HepG2 (cell line): ENCODE data around the gene BRD2. TPM values are rescaled to one million over a fixed set of nuclear protein-coding genes. Genes with fewer than 3 reads are reported as not detected.

Experiments used
- ATAC-seq: fragments of 200-7000 bp; cut with Tn5 transposase; 3 replicates; pipeline ENCODE4 v1.9.1; 2020; ENCODE audit warnings: mild to moderate bottlenecking, moderate library complexity
- BruUV-seq: library from RNA; stranded (reverse); fragments of 400-500 nt; replicated peaks from 2 replicates; lab custom pipeline; 2021; lab: Mats Ljungman, UMichigan
- CTCF ChIA-PET: fragments of 300-600 bp; formaldehyde crosslinking; extraction: SDS; loops from one replicate; lab custom pipeline; 2021; ENCODE audit warnings: low total read pairs, inconsistent platforms, low intra/inter-chr PET ratio; lab: Yijun Ruan, JAX
- POLR2A ChIA-PET: fragments of 350-600 bp; sonication (Branson Sonifier 250); formaldehyde crosslinking; loops from one replicate; lab custom pipeline; 2020; ENCODE audit warnings: antibody characterized with exemption, inconsistent platforms; lab: Yijun Ruan, JAX
- DNase-seq: peaks from one replicate; pipeline ENCODE4 v3.0.0-alpha.2; 2015; ENCODE audit warnings: low spot score
- FAIRE-seq: peaks from 3 replicates; lab custom pipeline; 2011; peaks lifted over from hg19 to GRCh38; lab: Jason Lieb, UNC
- H2AFZ ChIP-seq: one replicate; pipeline ENCODE4 v1.6.1; 2011; ENCODE audit warnings: low read length, inconsistent platforms
- H3K27ac ChIP-seq: fragments of 300-600 bp; 3 replicates; pipeline ENCODE4 v1.8.0; 2011; ENCODE audit warnings: mixed run types, mild to moderate bottlenecking, mixed read lengths, low read length, inconsistent platforms; ENCODE audit not compliant: insufficient read depth; ENCODE audit errors: extremely low read length
- H3K27me3 ChIP-seq, 2 experiments: fragments of 200-600 bp in 1 of 2; 2 replicates in 1 of 2; 3 replicates in 1 of 2; pipeline versions ENCODE4 v1.6.0 to v1.8.0; 2011; ENCODE audit warnings: low read length in 2 of 2, mild to moderate bottlenecking in 2 of 2, moderate library complexity in 2 of 2, inconsistent platforms in 1 of 2; ENCODE audit not compliant: insufficient read depth in 2 of 2, control insufficient read depth in 1 of 2
- H3K36me3 ChIP-seq, 2 experiments: fragments of 200-600 bp in 1 of 2; replicated peaks in 1 of 2; 2 replicates in 1 of 2; 3 replicates in 1 of 2; pipeline versions ENCODE4 v1.5.1 to v1.8.0; 2011; ENCODE audit warnings: low read length in 2 of 2, inconsistent platforms in 1 of 2; ENCODE audit not compliant: insufficient read depth in 2 of 2, control insufficient read depth in 1 of 2
- H3K4me1 ChIP-seq: 2 replicates; pipeline ENCODE4 v1.5.1; 2012; ENCODE audit warnings: low read length, inconsistent platforms; ENCODE audit not compliant: insufficient read depth
- H3K4me2 ChIP-seq: 2 replicates; pipeline ENCODE4 v1.6.0; 2011; ENCODE audit warnings: low read depth, low read length, inconsistent platforms
- H3K4me3 ChIP-seq, 3 experiments: fragments of 200-600 bp in 1 of 3; sonication (generic), shearing (Covaris generic) in 1 of 3; replicated peaks in 1 of 3; 2 replicates each; pipeline ENCODE4 v1.5.1; 2011 to 2016; ENCODE audit warnings: low read length in 3 of 3, inconsistent platforms in 2 of 3, low read depth in 2 of 3, mild to moderate bottlenecking in 2 of 3, control low read depth in 1 of 3, mixed read lengths in 1 of 3; ENCODE audit not compliant: insufficient read depth in 1 of 3
- H3K79me2 ChIP-seq: one replicate; pipeline ENCODE4 v1.6.1; 2011; ENCODE audit warnings: low read length, inconsistent platforms; ENCODE audit not compliant: insufficient read depth
- H3K9ac ChIP-seq: 2 replicates; pipeline ENCODE4 v1.6.0; 2011; ENCODE audit warnings: mild to moderate bottlenecking, low read depth, low read length, inconsistent platforms; ENCODE audit not compliant: insufficient read depth
- H3K9me3 ChIP-seq: 2 replicates; pipeline ENCODE4 v1.5.1; 2012; ENCODE audit warnings: mild to moderate bottlenecking, low read length
- H4K20me1 ChIP-seq: 2 replicates; pipeline ENCODE4 v1.6.0; 2011; ENCODE audit warnings: inconsistent platforms, mild to moderate bottlenecking, low read length, moderate library complexity; ENCODE audit not compliant: insufficient read depth
- AHR ChIP-seq: IDR thresholded peaks from 2 replicates; pipeline ENCODE4 v1.6.1; 2018; ENCODE audit warnings: missing genetic modification reagents, missing compliant biosample characterization
- BORCS8-MEF2B ChIP-seq: sonication (generic); formaldehyde crosslinking; IDR thresholded peaks from 2 replicates; pipeline ENCODE4 v1.8.0; 2022; ENCODE audit warnings: mild to moderate bottlenecking, missing genetic modification reagents
- CAMTA2 ChIP-seq: sonication (generic); formaldehyde crosslinking; IDR thresholded peaks from 2 replicates; pipeline ENCODE4 v1.4.0; 2020; ENCODE audit warnings: mild to moderate bottlenecking, missing genetic modification reagents, borderline replicate concordance
- CREB3 ChIP-seq: sonication (generic); formaldehyde crosslinking; IDR thresholded peaks from 2 replicates; pipeline ENCODE4 v1.5.0; 2020; ENCODE audit warnings: missing genetic modification reagents
- ELF1 ChIP-seq: sonication (generic); formaldehyde crosslinking; IDR thresholded peaks from 2 replicates; pipeline ENCODE4 v1.4.0; 2020; ENCODE audit warnings: missing genetic modification reagents
- ESRRA ChIP-seq: sonication (generic); formaldehyde crosslinking; IDR thresholded peaks from 2 replicates; pipeline ENCODE4 v1.5.1; 2020; ENCODE audit warnings: mild to moderate bottlenecking, low read depth, missing genetic modification reagents
- HMGXB4 ChIP-seq, 2 experiments: sonication (generic) in 1 of 2; formaldehyde crosslinking in 1 of 2; IDR thresholded peaks; 2 replicates each; pipeline versions ENCODE4 v1.4.0 to v1.6.1; 2018 to 2020; ENCODE audit warnings: missing genetic modification reagents in 2 of 2, borderline replicate concordance in 1 of 2, low read depth in 1 of 2, mild to moderate bottlenecking in 1 of 2, missing biosample characterization in 1 of 2
- KDM5A ChIP-seq: fragments of 200-600 bp; sonication (generic); IDR thresholded peaks from 2 replicates; pipeline ENCODE4 v1.7.0; 2018; ENCODE audit warnings: antibody characterized with exemption, mild to moderate bottlenecking, low read length, borderline replicate concordance
- MNT ChIP-seq: fragments of 450-650 bp; IDR thresholded peaks from 2 replicates; pipeline ENCODE4 v1.6.1; 2016
- PHB2 ChIP-seq: fragments of 450-650 bp; IDR thresholded peaks from 2 replicates; pipeline ENCODE4 v1.6.1; 2018; ENCODE audit not compliant: partially characterized antibody
- SAP130 ChIP-seq: IDR thresholded peaks from 2 replicates; pipeline ENCODE4 v1.6.1; 2016; ENCODE audit warnings: low read depth
- SOX5 ChIP-seq: IDR thresholded peaks from 2 replicates; pipeline ENCODE4 v1.6.1; 2016; ENCODE audit warnings: borderline replicate concordance
- ZNF343 ChIP-seq: sonication (generic); formaldehyde crosslinking; IDR thresholded peaks from 2 replicates; pipeline ENCODE4 v1.4.0; 2020; ENCODE audit warnings: mild to moderate bottlenecking, missing genetic modification reagents
- ZNF44 ChIP-seq: sonication (generic); formaldehyde crosslinking; IDR thresholded peaks from 2 replicates; pipeline ENCODE4 v1.5.1; 2020; ENCODE audit warnings: mild to moderate bottlenecking, missing genetic modification reagents
- ZSCAN22 ChIP-seq: sonication (generic); formaldehyde crosslinking; IDR thresholded peaks from 2 replicates; pipeline ENCODE4 v1.4.0; 2020; ENCODE audit warnings: mild to moderate bottlenecking, missing genetic modification reagents
- WGBS: methylation state at CpG from one replicate; pipeline ENCODE4 v1.1.6; 2017; ENCODE audit warnings: low lambda C conversion rate; 5-methylcytosine and 5-hydroxymethylcytosine counted together
- in situ Hi-C: cut with HindIII; loops from 2 replicates; pipeline ENCODE4 v1.10.0; 2017; ENCODE audit warnings: low pct_unique_long_range_greater_than_20kb; ENCODE audit not compliant: extremely low pct_ligation_motif_present
- intact Hi-C: fragments of 100-400 bp; cut with micrococcal nuclease; formaldehyde crosslinking; loops from one replicate; pipeline ENCODE4 v1.10.0; 2022; ENCODE audit not compliant: unreplicated experiment
- polyA plus RNA-seq, 8 experiments: library from polyadenylated mRNA; depleted of rRNA in 3 of 8; stranded (reverse) in 7 of 8; unstranded in 1 of 8; fragments of >200 nt; fragmentation: Illumina TruSeq in 4 of 8; extraction: Trizol in 4 of 8; gene quantifications; 2 replicates each; pipeline versions ENCODE4 v1.2.1 to v1.2.3, GENCODE V29; 2011 to 2016; ENCODE audit warnings: low read depth in 4 of 8, missing spikeins in 1 of 8, mixed read lengths in 1 of 8; ENCODE audit not compliant: insufficient read depth in 1 of 8
- total RNA-seq, 5 experiments: library from RNA; depleted of rRNA; stranded (reverse); fragments of >200 nt; fragmentation: Illumina TruSeq; extraction: Trizol; gene quantifications; 2 replicates each; pipeline ENCODE4 v1.2.3, GENCODE V29; 2016; ENCODE audit warnings: low read depth in 1 of 5

BRD2 gene
- total and polyA plus RNA-seq, 2 of the 13 experiments (the other 11 are each of a cell fraction or from before 2014, with no cell fraction given) = 143 to 202 TPM

GRCh38 chr6:32960563-32960962, 7.8 kb upstream of the BRD2 start:
- Histone ChIP-seq H4K20me1 (no peaks in the 10 kb centered on the region), H2AFZ (no peak overlapping the region), H3K9ac (no peak overlapping the region), H3K27me3 (no peaks in the 10 kb centered on the region; a peak in 1 of 5 replicates), H3K4me1 (peaks cover 5% of the 10 kb centered on the region), H3K79me2 (no peaks in the 10 kb centered on the region), H3K36me3 (no peaks in the 10 kb centered on the region), H3K9me3 (no peaks in the 10 kb centered on the region), H3K4me2 (no peak overlapping the region), H3K27ac (no peak overlapping the region), H3K4me3 (no peak overlapping the region)
- ChIA-PET CTCF (no interaction called here), POLR2A (interaction anchor here (1.6 kb wide), 1 partner anchor 11 kb away, joined by 6 read pairs; no protein-coding TSS in a partner anchor)
- DNase-seq (no peak), ATAC-seq (no peak), FAIRE-seq (no peak)
- in situ Hi-C loops = loop anchor here (25.0 kb wide), 1 partner anchor 1048 kb away; the partner anchor contains the start of gene ZBTB12
- intact Hi-C loops = no loop called here
- BruUV-seq = no TSS peak
- no peak for TF ChIP-seq MNT
- no peak for TF ChIP-seq BORCS8-MEF2B (CRISPR knock-in tag)
- no peak for TF ChIP-seq CAMTA2
- TF ChIP-seq AHR (CRISPR knock-in tag) = no peak
- WGBS = 75% methylated on average over 5 of the region's 5 CpGs

- H2AFZ ChIP-seq = no peak overlapping the region
- in situ Hi-C loops (loop anchor here (25.0 kb wide), 1 partner anchor 1050 kb away; the partner anchor contains the start of gene ZBTB12), intact Hi-C loops (no loop called here)
- CTCF ChIA-PET = no interaction called here
- no peak for DNase-seq
- no peaks in the 10 kb centered on the region for H3K27me3 ChIP-seq
- WGBS = 74% methylated on average over 1 of the region's 1 CpG
- H3K4me2 ChIP-seq = no peak overlapping the region
- ATAC-seq = no peak
- H4K20me1 ChIP-seq = no peaks in the 10 kb centered on the region
- POLR2A ChIA-PET = interaction anchor here (2.6 kb wide), 1 partner anchor 10 kb away, joined by 8 read pairs; no protein-coding TSS in a partner anchor
- H3K36me3 ChIP-seq = no peaks in the 10 kb centered on the region
- FAIRE-seq = no peak
- H3K9ac ChIP-seq = no peak overlapping the region
- no peak overlapping the region for H3K4me3 ChIP-seq
- no peak overlapping the region for H3K27ac ChIP-seq
- H3K79me2 ChIP-seq = peaks cover 7% of the 10 kb centered on the region
- H3K4me1 ChIP-seq = peaks cover 23% of the 10 kb centered on the region
- H3K9me3 ChIP-seq = no peaks in the 10 kb centered on the region
- BruUV-seq = no TSS peak
- TF ChIP-seq ZNF343 (CRISPR knock-in tag) (no peak), PHB2 (no peak), KDM5A (no peak), ZNF44 (CRISPR knock-in tag) (no peak), CREB3 (CRISPR knock-in tag) (no peak), SOX5 (CRISPR knock-in tag) (no peak), ELF1 (CRISPR knock-in tag) (no peak), HMGXB4 (CRISPR knock-in tag; IDR thresholded peaks at IDR 0.05; ENCODE audit: borderline replicate concordance in 1 of 2, low read depth in 1 of 2) (no peak), ZSCAN22 (CRISPR knock-in tag) (no peak), ESRRA (CRISPR knock-in tag) (no peak), SAP130 (CRISPR knock-in tag) (no peak)
Measured at GRCh38 chr6:32962213-32962826, 6.1 kb upstream of the BRD2 start.
